T follicular helper cell (primary cell): ENCODE measurements around the gene ADAMTS2.

Experiments
- DNase-seq: peaks from one replicate; pipeline ENCODE4 v3.0.0-alpha.2; 2020; ENCODE audit warnings: low read depth

Gene ADAMTS2

DNA sequence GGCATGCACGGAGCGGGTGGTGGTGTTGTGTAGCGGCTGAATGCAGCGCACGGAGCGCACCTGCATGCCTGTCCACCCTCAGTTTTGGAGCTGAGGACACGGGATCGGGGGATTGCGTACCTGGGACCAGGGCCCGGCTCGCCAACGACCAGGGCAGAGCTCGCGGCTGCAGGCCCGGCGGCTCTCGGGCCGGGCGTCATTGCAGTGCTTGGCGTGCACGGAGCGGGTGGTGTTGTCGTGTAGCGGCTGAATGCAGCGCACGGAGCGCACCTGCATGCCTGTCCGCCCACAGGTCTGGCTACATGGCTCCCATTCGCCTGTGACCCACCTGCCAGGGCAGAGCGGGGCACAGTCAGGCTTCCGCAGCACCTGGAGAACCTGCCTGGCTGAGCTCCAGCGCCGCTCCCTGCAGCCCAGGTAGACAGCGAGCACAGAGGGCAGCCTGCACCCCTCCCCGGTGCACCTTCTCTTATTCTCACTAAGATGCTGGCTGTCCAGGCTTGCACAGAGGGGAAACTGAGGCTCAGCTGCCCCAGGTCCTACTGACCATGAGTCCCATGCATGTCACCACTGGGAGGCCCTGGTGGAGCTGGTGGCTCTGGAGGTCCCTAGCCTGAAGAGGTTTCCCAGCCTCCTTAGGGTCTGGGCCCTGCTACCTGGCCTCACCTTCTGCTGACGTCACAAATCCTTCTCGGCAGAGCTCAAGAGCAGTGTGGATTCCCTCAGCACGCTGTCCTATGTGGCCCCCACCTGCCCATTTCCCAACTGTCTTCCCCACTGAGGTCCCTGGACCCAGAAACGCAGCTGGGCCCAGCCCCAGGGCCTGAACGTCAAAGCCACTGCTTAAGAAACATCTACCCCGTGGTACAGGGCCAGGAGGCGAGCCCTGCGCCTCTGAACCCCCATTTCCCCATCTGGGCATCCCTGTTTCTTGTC, 220.1 kb downstream of the ADAMTS2 start:
- no peak for DNase-seq

DNA sequence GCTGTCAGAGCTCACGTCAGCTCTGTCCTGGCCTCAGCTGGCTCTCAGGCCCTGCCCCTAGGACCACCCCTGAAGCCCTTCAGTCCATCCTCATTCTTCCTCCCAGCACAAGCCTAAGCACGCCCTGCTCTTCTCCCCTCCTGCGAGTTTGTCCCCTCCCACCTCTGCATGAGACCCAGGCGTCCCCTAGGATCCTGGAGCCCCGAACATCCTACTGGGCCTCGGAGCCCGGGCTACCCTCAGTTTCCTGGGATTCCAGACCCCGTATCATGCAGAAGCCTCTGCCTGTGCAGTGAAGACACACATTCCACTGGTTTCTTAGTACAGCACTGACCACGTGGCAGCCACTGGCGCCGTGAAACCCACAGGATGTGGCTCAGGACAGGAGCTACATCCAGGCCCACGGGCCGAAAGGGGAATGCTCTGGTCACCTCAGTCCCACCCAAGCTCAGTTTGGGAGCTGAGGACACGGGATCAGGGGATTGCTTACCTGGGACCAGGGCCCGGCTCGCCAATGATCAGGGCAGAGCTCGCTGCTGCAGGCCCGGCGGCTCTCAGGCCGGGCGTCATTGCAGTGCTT, 220.9 kb downstream of the ADAMTS2 start:
- no peak for DNase-seq

- DNase-seq: no peak
These were observed 221.6 kb downstream of the ADAMTS2 start for GRCh38 chr5:179123491-179124272.

GRCh38 chr5:179123109-179123426, 222.2 kb downstream of the ADAMTS2 start:
- DNase-seq: no peak

DNA sequence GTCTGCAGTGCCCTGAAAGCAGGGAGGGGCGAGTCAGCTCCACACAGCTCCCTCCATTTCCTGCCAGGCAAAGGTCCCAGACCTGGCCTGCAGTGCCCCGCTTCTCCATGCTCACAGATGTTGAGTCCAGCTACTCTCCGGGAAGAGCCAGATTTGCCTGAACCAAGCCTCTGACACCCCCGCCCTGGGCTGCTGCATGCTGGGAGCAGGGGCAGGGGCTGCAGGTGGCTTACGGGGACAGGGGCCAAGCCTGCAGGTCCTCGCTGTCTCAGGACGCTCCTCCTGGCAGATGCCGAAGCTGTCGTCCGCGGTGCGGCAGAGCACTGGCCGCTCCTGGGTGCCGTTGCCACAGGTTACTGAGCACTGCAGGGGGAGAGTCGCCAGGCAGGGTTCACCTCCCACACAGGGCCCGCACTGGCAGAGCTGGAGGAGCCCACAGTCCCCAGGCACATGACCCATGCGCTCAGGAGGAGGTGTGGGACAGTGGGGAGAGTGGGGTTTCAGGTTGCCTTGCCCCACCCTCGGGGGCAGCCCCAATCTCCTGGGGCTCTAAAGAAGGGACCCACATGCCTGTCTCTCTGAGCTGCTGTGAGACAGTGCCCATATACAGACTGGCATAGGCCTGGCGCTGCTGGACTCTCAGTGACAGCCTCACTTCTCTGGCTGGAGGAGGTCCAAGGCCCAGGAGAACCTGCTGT, 222.7 kb downstream of the ADAMTS2 start:
- DNase-seq: no peak

GRCh38 chr5:179121667-179122111, 223.6 kb downstream of the ADAMTS2 start:
- DNase-seq: no peak

GRCh38 chr5:179120951-179121666, 224.2 kb downstream of the ADAMTS2 start:
- DNase-seq: no peak

- no peak for DNase-seq
These were observed 224.8 kb downstream of the ADAMTS2 start for GRCh38 chr5:179120421-179120861.

- no peak for DNase-seq
These were observed 225.7 kb downstream of the ADAMTS2 start for GRCh38 chr5:179119415-179120170.

DNA sequence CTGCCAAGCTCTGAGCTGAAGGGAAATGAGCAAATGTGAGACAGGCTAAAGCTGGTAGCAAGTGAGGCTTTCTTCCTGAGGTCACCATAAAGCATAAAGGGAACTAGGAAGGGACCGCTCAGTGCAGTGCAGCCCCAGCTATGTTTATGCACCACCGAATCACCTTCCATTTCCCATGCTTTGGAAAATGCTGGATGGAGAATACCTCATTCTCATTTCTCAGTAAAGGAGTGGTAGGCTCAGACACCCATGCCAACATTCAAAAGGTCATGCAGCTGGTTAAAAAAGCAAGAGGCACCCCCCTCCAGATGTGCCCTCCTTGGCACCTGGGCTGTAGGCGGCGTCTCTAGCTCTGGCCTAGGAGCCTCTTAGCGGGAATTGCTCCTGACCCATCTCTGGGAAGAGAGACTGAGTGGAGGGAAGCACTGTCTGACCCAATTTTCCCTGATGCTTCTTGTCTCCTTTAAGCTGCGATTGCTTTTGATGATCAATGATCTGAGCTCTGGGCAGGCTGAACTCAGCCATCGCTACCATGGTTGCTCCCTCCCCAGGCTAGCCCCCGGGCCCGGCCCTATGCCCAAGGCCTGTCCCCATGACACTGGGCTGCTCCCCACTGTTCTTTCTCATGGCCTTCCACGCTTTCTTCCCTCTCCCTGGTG, 226.4 kb downstream of the ADAMTS2 start:
- no peak for DNase-seq

GRCh38 chr5:179118338-179118737, 226.9 kb downstream of the ADAMTS2 start:
- DNase-seq: no peak

DNA sequence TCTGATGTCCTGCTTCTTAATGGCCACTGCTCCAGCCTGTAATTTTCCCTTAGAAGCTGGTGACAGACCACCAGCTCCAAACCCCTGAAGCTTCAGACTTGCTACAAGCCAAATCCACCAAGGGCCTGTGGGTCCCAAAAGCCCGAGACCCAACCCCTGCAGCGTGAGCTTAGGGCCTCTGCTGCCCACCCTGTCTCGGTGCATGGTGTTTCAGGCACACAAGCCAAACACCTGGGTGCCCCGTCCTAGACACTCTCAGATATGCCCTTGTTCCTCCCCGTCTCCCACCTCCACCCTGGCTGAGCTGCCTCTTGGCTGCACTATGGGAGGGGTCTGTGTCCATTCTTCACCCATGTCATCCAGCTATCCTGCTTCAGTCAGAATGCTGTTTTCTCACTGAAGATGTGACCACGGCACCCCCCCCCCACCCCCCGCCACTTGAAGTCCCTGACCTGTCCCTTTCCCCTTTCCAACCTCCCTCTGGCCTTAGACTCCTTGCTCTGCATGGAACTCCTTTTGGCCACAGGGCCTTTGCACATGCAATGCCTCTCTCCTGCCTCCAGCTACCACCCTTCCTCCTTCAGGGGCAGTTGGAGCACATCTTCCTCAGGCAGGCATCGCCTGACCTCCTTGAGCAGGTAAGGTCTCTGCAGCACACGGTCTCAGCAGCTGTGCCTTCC, 229.3 kb downstream of the ADAMTS2 start:
- DNase-seq: no peak

- DNase-seq: no peak
These were observed 230.0 kb downstream of the ADAMTS2 start for GRCh38 chr5:179115307-179115706.

- no peak for DNase-seq
These were observed 230.5 kb downstream of the ADAMTS2 start for GRCh38 chr5:179114756-179115155.

GRCh38 chr5:179113945-179114641, 231.2 kb downstream of the ADAMTS2 start:
- DNase-seq: no peak

DNA sequence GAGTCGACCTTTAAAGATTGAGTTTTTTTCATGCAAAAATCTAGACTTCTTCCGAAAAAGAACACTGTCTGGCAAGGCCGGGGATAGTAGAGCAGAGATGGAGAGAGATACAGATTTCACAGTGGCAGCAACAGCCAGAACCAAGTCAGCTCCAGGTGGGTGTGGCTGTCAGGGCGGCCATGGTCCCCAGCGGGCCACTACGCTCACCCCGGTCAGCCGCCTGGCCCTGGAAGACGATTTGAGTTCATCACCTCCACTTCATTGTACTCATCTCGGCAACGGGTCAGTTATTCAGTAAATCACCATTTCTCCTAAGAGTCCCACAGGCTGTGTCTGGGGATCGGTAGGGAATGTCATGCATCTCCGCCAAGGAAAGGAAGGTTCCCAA, 232.1 kb downstream of the ADAMTS2 start:
- no peak for DNase-seq

DNA sequence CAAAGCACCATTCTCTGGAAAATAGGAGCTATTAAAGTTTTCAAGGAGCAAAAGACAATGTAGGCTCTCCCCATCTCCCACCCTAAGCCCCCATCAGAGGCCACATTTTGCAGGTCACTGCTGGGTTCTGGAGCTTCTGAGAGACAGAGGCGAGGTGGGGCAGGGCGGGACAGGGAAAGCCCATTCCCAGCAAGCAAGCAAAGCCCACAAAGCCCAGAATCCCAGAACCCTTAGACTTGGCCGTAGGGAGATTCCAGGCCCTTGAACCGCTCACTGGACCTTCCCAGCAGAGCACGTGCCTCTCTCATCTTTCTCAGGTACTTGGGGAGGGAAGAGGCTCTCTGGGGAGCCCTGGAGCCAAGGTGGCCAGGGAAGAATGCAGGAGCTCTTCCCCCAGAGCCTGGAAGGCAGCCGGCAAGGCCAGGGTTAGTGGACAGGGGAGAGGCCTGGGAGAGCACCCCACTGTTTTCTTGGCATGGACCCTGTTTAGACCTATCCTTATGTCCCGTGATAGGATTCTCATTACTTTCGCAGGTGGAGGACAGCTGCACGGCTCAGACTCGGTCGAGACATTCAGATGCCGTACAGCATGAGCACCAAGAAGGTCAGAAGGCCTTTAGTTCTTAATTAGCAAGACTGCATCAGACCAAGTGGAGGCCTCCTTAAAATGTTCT, 232.7 kb downstream of the ADAMTS2 start:
- no peak for DNase-seq
